NCI-H1417 (cell line): ENCODE results near the gene ACIN1.

Source experiments
- DNase-seq, 3 experiments: peaks; one replicate each; lab custom pipeline; 2025; lab: John Stamatoyannopoulos, UW

Gene ACIN1

GRCh38 chr14:23057757-23058653, 36.9 kb downstream of the ACIN1 start:
- no peak for DNase-seq

GRCh38 chr14:23056956-23057756, 37.8 kb downstream of the ACIN1 start, which contains the start of gene CDH24:
Gene CDH24, minus strand, starts transcription at chr14:23057520. Its CDS starts 1,787 bp downstream, at chr14:23055733.
- no peak for DNase-seq

GRCh38 chr14:23056145-23056955, 38.6 kb downstream of the ACIN1 start:
- DNase-seq, result no peak

- no peak for DNase-seq
These were observed 39.3 kb downstream of the ACIN1 start for GRCh38 chr14:23055621-23056144.

GRCh38 chr14:23055147-23055550, 39.8 kb downstream of the ACIN1 start:
- no peak for DNase-seq

GRCh38 chr14:23054000-23054811, 40.7 kb downstream of the ACIN1 start:
- no peak for DNase-seq

GRCh38 chr14:23053426-23053825, 41.5 kb downstream of the ACIN1 start:
- DNase-seq, result no peak

- no peak for DNase-seq
These were observed 42.3 kb downstream of the ACIN1 start for GRCh38 chr14:23052671-23053070.

- DNase-seq, result no peak
These were observed 42.7 kb downstream of the ACIN1 start for GRCh38 chr14:23052182-23052623.

GRCh38 chr14:23051141-23052057, 43.5 kb downstream of the ACIN1 start:
- DNase-seq, result no peak

- DNase-seq, result no peak
These were observed 45.9 kb downstream of the ACIN1 start for GRCh38 chr14:23049011-23049410.

GRCh38 chr14:23047751-23048693, 46.9 kb downstream of the ACIN1 start:
- no peak for DNase-seq

- no peak for DNase-seq
These were observed 47.8 kb downstream of the ACIN1 start for GRCh38 chr14:23047034-23047634.

GRCh38 chr14:23045419-23046357, 49.2 kb downstream of the ACIN1 start:
- no peak for DNase-seq

GRCh38 chr14:23044840-23045239, 50.1 kb downstream of the ACIN1 start:
- no peak for DNase-seq

GRCh38 chr14:23043754-23044153, 51.2 kb downstream of the ACIN1 start:
- no peak for DNase-seq

GRCh38 chr14:23043145-23043544, 51.8 kb downstream of the ACIN1 start:
- DNase-seq, result no peak
